Epithelial cell of proximal tubule (primary cell): Measurements from ENCODE around the gene RNF126. TPM values are rescaled to one million over a fixed set of nuclear protein-coding genes. Genes with fewer than 3 reads are reported as not detected.

Experiments
- DNase-seq: peaks from one replicate; pipeline ENCODE4 v3.0.0-alpha.2; 2011; ENCODE audit warnings: low read depth
- H3K4me3 ChIP-seq: 2 replicates; pipeline ENCODE4 v1.5.1; 2011; ENCODE audit warnings: low read depth, mild to moderate bottlenecking, low read length
- total RNA-seq: library from RNA; depleted of rRNA; stranded (reverse); fragments of >200 nt; gene quantifications from 2 replicates; pipeline ENCODE4 v1.2.3, GENCODE V29; 2015
- TF ChIP-seq, protein P1 (sequence below): conservative IDR thresholded peaks from 2 replicates; pipeline ENCODE4 v1.5.1; 2012; ENCODE audit warnings: low read depth, mild to moderate bottlenecking, low read length

The RNF126 gene
- total RNA-seq, 1 donor from 2014 or later = 102 TPM

DNA sequence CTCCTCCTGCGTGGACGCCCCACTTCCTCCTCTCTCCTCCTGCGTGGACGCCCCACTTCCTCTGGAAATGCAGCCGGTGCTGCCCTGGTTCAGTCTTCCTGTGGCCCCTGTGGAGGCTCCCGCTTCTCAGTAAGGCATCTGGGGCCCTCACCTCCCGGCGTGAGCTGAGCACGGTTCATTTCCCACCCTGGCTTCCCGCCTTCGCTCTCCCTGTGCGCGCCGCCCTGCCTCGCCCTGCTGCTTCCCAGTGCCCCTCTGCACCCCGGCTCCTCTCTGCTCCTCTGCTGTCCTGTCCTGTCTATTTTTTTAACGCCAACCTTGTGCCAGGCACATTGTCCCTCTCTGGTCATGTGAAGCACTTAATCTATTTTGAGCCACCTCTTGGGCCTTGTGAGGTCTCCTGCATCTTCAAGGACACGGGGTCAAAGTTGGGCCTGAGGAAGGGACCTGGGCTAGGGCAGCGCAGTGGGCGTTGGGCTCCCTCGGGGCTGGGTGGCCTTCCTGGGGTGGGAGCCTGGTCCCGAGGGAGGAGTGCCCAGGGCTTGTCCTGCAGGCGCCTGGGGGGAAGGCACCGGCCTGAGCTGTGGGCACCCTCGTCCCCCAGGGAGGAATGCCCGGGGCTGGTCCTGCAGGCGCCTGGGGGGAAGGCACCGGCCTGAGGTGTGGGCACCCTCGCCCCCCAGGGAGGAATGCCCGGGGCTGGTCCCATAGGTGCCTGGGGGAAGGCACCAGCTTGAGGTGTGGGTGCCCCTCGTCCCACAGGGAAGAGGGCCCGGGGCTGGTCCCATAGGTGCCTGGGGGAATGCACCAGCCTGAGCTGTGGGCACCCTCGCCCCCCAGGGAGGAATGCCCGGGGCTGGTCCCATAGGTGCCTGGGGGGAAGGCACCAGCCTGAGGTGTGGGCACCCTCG lies 60.4 kb downstream of the RNF126 start:
- no peak overlapping the region for H3K4me3 ChIP-seq
- TF ChIP-seq, protein P1, sequence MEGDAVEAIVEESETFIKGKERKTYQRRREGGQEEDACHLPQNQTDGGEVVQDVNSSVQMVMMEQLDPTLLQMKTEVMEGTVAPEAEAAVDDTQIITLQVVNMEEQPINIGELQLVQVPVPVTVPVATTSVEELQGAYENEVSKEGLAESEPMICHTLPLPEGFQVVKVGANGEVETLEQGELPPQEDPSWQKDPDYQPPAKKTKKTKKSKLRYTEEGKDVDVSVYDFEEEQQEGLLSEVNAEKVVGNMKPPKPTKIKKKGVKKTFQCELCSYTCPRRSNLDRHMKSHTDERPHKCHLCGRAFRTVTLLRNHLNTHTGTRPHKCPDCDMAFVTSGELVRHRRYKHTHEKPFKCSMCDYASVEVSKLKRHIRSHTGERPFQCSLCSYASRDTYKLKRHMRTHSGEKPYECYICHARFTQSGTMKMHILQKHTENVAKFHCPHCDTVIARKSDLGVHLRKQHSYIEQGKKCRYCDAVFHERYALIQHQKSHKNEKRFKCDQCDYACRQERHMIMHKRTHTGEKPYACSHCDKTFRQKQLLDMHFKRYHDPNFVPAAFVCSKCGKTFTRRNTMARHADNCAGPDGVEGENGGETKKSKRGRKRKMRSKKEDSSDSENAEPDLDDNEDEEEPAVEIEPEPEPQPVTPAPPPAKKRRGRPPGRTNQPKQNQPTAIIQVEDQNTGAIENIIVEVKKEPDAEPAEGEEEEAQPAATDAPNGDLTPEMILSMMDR = no peak
- no peak for DNase-seq

GRCh38 chr19:601790-602189 lies 61.2 kb downstream of the RNF126 start:
- DNase-seq = no peak
- H3K4me3 ChIP-seq = no peak overlapping the region
- TF ChIP-seq, protein P1 = no peak

- TF ChIP-seq, protein P1 = no peak
- DNase-seq = no peak
Observed at GRCh38 chr19:601310-601709, 61.7 kb downstream of the RNF126 start.

More at GRCh38 chr19:601310-601709, 61.7 kb downstream of the RNF126 start:
- H3K4me3 ChIP-seq = no peak overlapping the region

Other genes with a start within 250 kb of the RNF126 start
- 0.07 and 2.1 TPM in 2 replicates for gene SHC2, start 202.2 kb downstream of the RNF126 start, total RNA-seq
- gene MADCAM1, start 166.7 kb downstream of the RNF126 start, total RNA-seq = 0.17 TPM in 1 of 2 replicates, not detected in the other
- 56.4 and 78.1 TPM in 2 replicates for gene TPGS1, start 155.7 kb downstream of the RNF126 start, total RNA-seq
- 142 and 265 TPM in 2 replicates for gene CDC34, start 131.5 kb downstream of the RNF126 start, total RNA-seq
- not detected in 2 replicates for gene GZMM, start 119.2 kb downstream of the RNF126 start, total RNA-seq
- 705 and 835 TPM in 2 replicates for gene BSG, start 90.6 kb downstream of the RNF126 start, total RNA-seq
- gene HCN2, start 73.3 kb downstream of the RNF126 start, total RNA-seq = 0.22 TPM in 1 of 2 replicates, not detected in the other
- gene POLRMT, start 29.7 kb downstream of the RNF126 start, total RNA-seq = 37.9 and 60.0 TPM in 2 replicates
- 0.29 TPM in 1 of 2 replicates, not detected in the other for gene FGF22, start 23.3 kb downstream of the RNF126 start, total RNA-seq
- gene FSTL3, start 13.2 kb upstream of the RNF126 start, total RNA-seq = 199 and 483 TPM in 2 replicates
- gene PRSS57, start 32.2 kb upstream of the RNF126 start, total RNA-seq = not detected in 2 replicates
- 3.2 and 17.1 TPM in 2 replicates for gene PALM, start 45.7 kb upstream of the RNF126 start, total RNA-seq
- gene MISP, start 87.9 kb upstream of the RNF126 start, total RNA-seq = 25.2 and 41.5 TPM in 2 replicates
- 186 and 453 TPM in 2 replicates for gene PTBP1, start 134.2 kb upstream of the RNF126 start, total RNA-seq
- gene PLPPR3, start 158.7 kb upstream of the RNF126 start, total RNA-seq = 0.07 and 0.75 TPM in 2 replicates
- gene AZU1, start 164.6 kb upstream of the RNF126 start, total RNA-seq = not detected in 2 replicates
- not detected in 2 replicates for gene PRTN3, start 177.8 kb upstream of the RNF126 start, total RNA-seq
- gene ELANE, start 189.1 kb upstream of the RNF126 start, total RNA-seq = not detected in 2 replicates
- gene CFD, start 196.4 kb upstream of the RNF126 start, total RNA-seq = 3.2 and 5.2 TPM in 2 replicates
- gene MED16, start 230.0 kb upstream of the RNF126 start, total RNA-seq = 53.5 and 57.4 TPM in 2 replicates
- not detected in 2 replicates for gene RNU6-9, start 230.3 kb upstream of the RNF126 start, total RNA-seq